GOT3 (cell line): ENCODE measurements around the gene TACC2.
"Not testable (repeated sequence)": the region's sequence is repeated elsewhere in the genome, so short reads cannot be mapped to it uniquely, and the experiment has no call there.

Experiments used
- DNase-seq: peaks from one replicate; lab custom pipeline; 2025; ENCODE audit warnings: mixed read lengths; lab: John Stamatoyannopoulos, UW

TACC2 gene

GRCh38 chr10:121988361-121989324, at the start of gene TACC2:
TSS of gene TACC2 (plus strand) at chr10:121989163. CDS start at chr10:122021982, 32,819 bp downstream.
- DNase-seq: no peak

GRCh38 chr10:121941532-121941931, 47.4 kb upstream of the TACC2 start:
- DNase-seq: no peak

- no peak for DNase-seq
These were observed 46.1 kb upstream of the TACC2 start for GRCh38 chr10:121942749-121943416.

GRCh38 chr10:121947343-121948330, 41.3 kb upstream of the TACC2 start:
- DNase-seq: no peak

GRCh38 chr10:121949049-121949448, 39.9 kb upstream of the TACC2 start:
- DNase-seq: no peak

GRCh38 chr10:121949451-121949850, 39.5 kb upstream of the TACC2 start:
- DNase-seq: no peak

GRCh38 chr10:121952226-121952625, 36.7 kb upstream of the TACC2 start:
- no peak for DNase-seq

GRCh38 chr10:121956111-121957061, 32.6 kb upstream of the TACC2 start:
- DNase-seq: no peak

GRCh38 chr10:121959671-121960070, 29.3 kb upstream of the TACC2 start:
- DNase-seq: no peak

- no peak for DNase-seq
These were observed 27.5 kb upstream of the TACC2 start for GRCh38 chr10:121961456-121961855.

- no peak for DNase-seq
These were observed 23.0 kb upstream of the TACC2 start for GRCh38 chr10:121965996-121966395.

- DNase-seq: not testable (repeated sequence)
These were observed 19.9 kb upstream of the TACC2 start for GRCh38 chr10:121969086-121969485.

- DNase-seq: no peak
These were observed 14.9 kb upstream of the TACC2 start for GRCh38 chr10:121974019-121974534.

GRCh38 chr10:121974535-121975294, 14.2 kb upstream of the TACC2 start, which contains the start of gene NSMCE4A:
TSS of gene NSMCE4A (minus strand) at chr10:121975217. CDS start at chr10:121975165, 52 bp downstream.
- DNase-seq: no peak

GRCh38 chr10:121975295-121976086, 13.5 kb upstream of the TACC2 start:
- no peak for DNase-seq

GRCh38 chr10:121976607-121977006, 12.4 kb upstream of the TACC2 start:
- DNase-seq: no peak

GRCh38 chr10:121978511-121978910, 10.5 kb upstream of the TACC2 start:
- no peak for DNase-seq

GRCh38 chr10:121981346-121981745, 7.6 kb upstream of the TACC2 start:
- no peak for DNase-seq

- no peak for DNase-seq
These were observed 5.1 kb upstream of the TACC2 start for GRCh38 chr10:121983852-121984251.
